Measurements from ENCODE around the gene HABP2. TPM values are rescaled to one million over a fixed set of nuclear protein-coding genes. Genes with fewer than 3 reads are reported as not detected.

HABP2 gene
- total RNA-seq, 1 donor from 2014 or later, result 112 TPM

GRCh38 chr10:113585949-113586348 lies 33.1 kb downstream of the HABP2 start:
- Mint-ChIP-seq H3K27ac (no peak overlapping the region), H3K27me3 (no peaks in the 10 kb centered on the region), H3K4me1 (ENCODE audit: low read depth) (peaks cover 9% of the 10 kb centered on the region), H3K36me3 (ENCODE audit: insufficient read depth) (peaks cover 35% of the 10 kb centered on the region), H3K9me3 (ENCODE audit: low read depth) (no peaks in the 10 kb centered on the region), H3K4me3 (ENCODE audit: low read depth) (no peak overlapping the region)
- no peak for DNase-seq (ENCODE audit: low spot score, unreplicated experiment)
- TF ChIP-seq, protein P1, sequence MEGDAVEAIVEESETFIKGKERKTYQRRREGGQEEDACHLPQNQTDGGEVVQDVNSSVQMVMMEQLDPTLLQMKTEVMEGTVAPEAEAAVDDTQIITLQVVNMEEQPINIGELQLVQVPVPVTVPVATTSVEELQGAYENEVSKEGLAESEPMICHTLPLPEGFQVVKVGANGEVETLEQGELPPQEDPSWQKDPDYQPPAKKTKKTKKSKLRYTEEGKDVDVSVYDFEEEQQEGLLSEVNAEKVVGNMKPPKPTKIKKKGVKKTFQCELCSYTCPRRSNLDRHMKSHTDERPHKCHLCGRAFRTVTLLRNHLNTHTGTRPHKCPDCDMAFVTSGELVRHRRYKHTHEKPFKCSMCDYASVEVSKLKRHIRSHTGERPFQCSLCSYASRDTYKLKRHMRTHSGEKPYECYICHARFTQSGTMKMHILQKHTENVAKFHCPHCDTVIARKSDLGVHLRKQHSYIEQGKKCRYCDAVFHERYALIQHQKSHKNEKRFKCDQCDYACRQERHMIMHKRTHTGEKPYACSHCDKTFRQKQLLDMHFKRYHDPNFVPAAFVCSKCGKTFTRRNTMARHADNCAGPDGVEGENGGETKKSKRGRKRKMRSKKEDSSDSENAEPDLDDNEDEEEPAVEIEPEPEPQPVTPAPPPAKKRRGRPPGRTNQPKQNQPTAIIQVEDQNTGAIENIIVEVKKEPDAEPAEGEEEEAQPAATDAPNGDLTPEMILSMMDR (IDR thresholded peaks at IDR 0.05; ENCODE audit: unreplicated experiment), result no peak

DNA sequence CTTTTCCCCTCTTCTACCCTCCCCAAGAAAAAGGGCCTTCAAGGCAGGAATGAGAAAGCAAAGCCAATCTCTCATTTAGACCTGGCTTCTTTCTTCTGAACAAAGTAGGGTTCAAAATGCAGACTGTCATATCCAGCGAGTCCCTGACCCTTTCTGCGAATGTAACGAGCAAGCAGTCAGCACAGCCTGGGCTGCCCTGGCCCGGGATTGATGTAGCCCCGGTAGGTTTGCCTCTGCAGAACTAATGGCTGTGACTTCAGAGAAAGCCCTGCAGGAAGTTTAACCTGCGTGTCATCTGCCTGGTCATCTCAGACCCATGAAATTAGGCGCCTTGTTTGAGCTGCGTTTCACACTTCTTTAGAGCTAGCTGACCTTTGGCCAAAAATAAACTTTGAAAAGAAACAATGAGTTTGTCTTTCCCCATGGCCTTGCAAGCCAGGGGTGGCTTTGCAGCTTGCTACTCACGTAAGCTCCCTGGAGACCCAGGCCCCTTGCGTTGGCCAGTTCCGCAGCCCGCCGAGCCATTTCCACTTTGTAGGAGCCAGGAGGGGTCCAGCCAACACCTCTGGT lies 36.4 kb downstream of the HABP2 start:
- TF ChIP-seq, protein P1 (IDR thresholded peaks at IDR 0.05; ENCODE audit: unreplicated experiment), result no peak
- H3K36me3 Mint-ChIP-seq (ENCODE audit: insufficient read depth), result peaks cover 25% of the 10 kb centered on the region
- DNase-seq (ENCODE audit: low spot score, unreplicated experiment), result no peak
- H3K4me3 Mint-ChIP-seq (ENCODE audit: low read depth), result no peak overlapping the region
- H3K4me1 Mint-ChIP-seq (ENCODE audit: low read depth), result peaks cover 9% of the 10 kb centered on the region
- H3K27ac Mint-ChIP-seq, result no peak overlapping the region
- H3K27me3 Mint-ChIP-seq, result no peaks in the 10 kb centered on the region
- no peaks in the 10 kb centered on the region for H3K9me3 Mint-ChIP-seq (ENCODE audit: low read depth)

DNA sequence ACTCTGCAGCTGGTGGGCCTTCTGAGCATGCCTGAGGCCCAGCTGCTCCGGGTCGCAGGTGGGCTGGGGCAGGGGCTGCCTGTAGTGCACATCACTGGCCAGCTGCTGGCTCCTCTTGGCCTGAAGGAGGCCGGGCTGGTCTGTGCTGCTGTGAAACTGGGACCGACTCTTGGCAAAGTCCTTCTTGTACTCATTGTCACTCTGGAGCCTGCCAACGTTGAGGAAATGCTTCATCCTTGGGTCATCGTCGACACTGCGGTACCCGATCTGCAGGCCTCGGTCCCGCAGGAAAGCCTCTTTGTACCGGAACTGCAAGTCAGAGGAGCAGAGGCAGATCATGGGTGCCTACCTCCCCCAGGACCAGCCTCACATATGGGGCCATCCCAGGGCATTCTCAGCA lies 37.7 kb downstream of the HABP2 start:
- DNase-seq (ENCODE audit: low spot score, unreplicated experiment), result no peak
- H3K36me3 Mint-ChIP-seq (ENCODE audit: insufficient read depth), result peaks cover 17% of the 10 kb centered on the region
- no peak overlapping the region for H3K27ac Mint-ChIP-seq
- H3K9me3 Mint-ChIP-seq (ENCODE audit: low read depth), result no peaks in the 10 kb centered on the region
- peaks cover 9% of the 10 kb centered on the region for H3K4me1 Mint-ChIP-seq (ENCODE audit: low read depth)
- no peak overlapping the region for H3K4me3 Mint-ChIP-seq (ENCODE audit: low read depth)
- H3K27me3 Mint-ChIP-seq, result no peaks in the 10 kb centered on the region
- TF ChIP-seq, protein P1 (IDR thresholded peaks at IDR 0.05; ENCODE audit: unreplicated experiment), result no peak

GRCh38 chr10:113592380-113592779 lies 39.5 kb downstream of the HABP2 start:
- no peak for DNase-seq (ENCODE audit: low spot score, unreplicated experiment)
- Mint-ChIP-seq H3K27me3 (peaks cover 6% of the 10 kb centered on the region), H3K4me3 (ENCODE audit: low read depth) (no peak overlapping the region), H3K27ac (no peak overlapping the region), H3K36me3 (ENCODE audit: insufficient read depth) (peaks cover 11% of the 10 kb centered on the region), H3K9me3 (ENCODE audit: low read depth) (no peaks in the 10 kb centered on the region), H3K4me1 (ENCODE audit: low read depth) (peaks cover 9% of the 10 kb centered on the region)
- TF ChIP-seq, protein P1 (IDR thresholded peaks at IDR 0.05; ENCODE audit: unreplicated experiment), result no peak

DNA sequence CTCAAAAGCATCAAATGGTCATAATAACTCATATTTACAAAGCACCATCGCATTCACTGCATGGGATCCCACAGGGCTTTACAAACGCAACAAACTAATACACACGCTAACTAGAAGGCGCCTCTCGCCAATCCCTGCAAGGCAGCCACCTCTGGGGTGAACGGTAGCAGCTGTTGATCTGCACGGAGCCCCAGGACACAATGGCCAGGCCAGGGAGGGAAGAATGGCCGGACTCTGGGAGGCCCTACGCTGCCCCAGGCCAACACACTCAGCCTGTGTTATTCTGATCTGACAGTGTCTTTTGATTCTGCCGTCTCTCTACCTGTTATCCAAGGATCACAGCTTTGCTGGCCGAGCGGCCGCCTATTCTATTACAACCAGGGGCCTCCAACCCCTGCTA lies 41.8 kb downstream of the HABP2 start:
- Mint-ChIP-seq H3K27me3 (peaks cover 17% of the 10 kb centered on the region), H3K9me3 (ENCODE audit: low read depth) (no peaks in the 10 kb centered on the region), H3K36me3 (ENCODE audit: insufficient read depth) (peaks cover 4% of the 10 kb centered on the region), H3K4me1 (ENCODE audit: low read depth) (peaks cover 1% of the 10 kb centered on the region), H3K27ac (no peak overlapping the region), H3K4me3 (ENCODE audit: low read depth) (no peak overlapping the region)
- TF ChIP-seq, protein P1 (IDR thresholded peaks at IDR 0.05; ENCODE audit: unreplicated experiment), result no peak
- DNase-seq (ENCODE audit: low spot score, unreplicated experiment), result no peak
